IMR-90 (cell line): Measurements from ENCODE around the gene NEO1.

ENCODE experiments used
- CTCF ChIP-seq: conservative IDR thresholded peaks from 2 replicates; pipeline ENCODE4 v1.5.1; 2012; ENCODE audit warnings: mild to moderate bottlenecking, low read depth, low read length, improper control_type of control experiment
- FOS ChIP-seq: fragments of 150-350 bp; IDR thresholded peaks from 2 replicates; pipeline ENCODE4 v1.6.1; 2016; ENCODE audit warnings: low read depth, low read length
- MAZ ChIP-seq: IDR thresholded peaks from 2 replicates; pipeline ENCODE4 v1.6.1; 2012; ENCODE audit warnings: low read depth, mild to moderate bottlenecking, low read length, improper control_type of control experiment, moderate library complexity, borderline replicate concordance
- MXI1 ChIP-seq: IDR thresholded peaks from 2 replicates; pipeline ENCODE4 v1.6.1; 2012; ENCODE audit warnings: low read depth, mild to moderate bottlenecking, low read length, moderate library complexity, borderline replicate concordance
- POLR2A ChIP-seq: IDR thresholded peaks from 2 replicates; pipeline ENCODE4 v1.6.1; 2012; ENCODE audit warnings: mild to moderate bottlenecking, low read depth, low read length
- RCOR1 ChIP-seq: IDR thresholded peaks from 2 replicates; pipeline ENCODE4 v1.6.1; 2012; ENCODE audit warnings: mild to moderate bottlenecking, low read length, improper control_type of control experiment; ENCODE audit not compliant: insufficient replicate concordance

- no peak for TF ChIP-seq FOS
- no peak for TF ChIP-seq CTCF
- TF ChIP-seq POLR2A = no peak
- TF ChIP-seq MXI1 = no peak
- no peak for TF ChIP-seq RCOR1
- TF ChIP-seq MAZ = no peak
These were observed 142.9 kb downstream of the NEO1 start for GRCh38 chr15:73195166-73195565.
